ENCODE measurements around the gene KCNMA1.

DNA sequence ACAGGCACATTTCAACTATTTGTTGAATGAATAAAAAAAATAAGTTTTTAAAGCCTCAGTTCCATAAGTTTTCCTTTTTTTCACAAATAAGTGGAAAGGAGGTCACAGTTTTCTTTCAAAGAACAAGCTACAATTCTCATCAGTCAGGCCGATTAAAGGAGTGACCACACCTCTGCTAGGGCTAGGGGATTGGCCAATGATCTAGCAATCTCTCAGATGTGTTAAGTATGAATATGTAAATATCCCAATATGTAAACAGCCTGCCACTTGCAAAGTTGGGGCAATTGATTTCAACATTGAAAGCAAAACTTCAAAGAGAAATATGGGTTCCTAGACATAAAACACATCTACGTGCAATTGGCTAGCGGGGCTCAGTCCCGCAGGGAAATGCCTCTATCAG lies 614.9 kb downstream of the KCNMA1 start:
- TF ChIP-seq, protein P1, sequence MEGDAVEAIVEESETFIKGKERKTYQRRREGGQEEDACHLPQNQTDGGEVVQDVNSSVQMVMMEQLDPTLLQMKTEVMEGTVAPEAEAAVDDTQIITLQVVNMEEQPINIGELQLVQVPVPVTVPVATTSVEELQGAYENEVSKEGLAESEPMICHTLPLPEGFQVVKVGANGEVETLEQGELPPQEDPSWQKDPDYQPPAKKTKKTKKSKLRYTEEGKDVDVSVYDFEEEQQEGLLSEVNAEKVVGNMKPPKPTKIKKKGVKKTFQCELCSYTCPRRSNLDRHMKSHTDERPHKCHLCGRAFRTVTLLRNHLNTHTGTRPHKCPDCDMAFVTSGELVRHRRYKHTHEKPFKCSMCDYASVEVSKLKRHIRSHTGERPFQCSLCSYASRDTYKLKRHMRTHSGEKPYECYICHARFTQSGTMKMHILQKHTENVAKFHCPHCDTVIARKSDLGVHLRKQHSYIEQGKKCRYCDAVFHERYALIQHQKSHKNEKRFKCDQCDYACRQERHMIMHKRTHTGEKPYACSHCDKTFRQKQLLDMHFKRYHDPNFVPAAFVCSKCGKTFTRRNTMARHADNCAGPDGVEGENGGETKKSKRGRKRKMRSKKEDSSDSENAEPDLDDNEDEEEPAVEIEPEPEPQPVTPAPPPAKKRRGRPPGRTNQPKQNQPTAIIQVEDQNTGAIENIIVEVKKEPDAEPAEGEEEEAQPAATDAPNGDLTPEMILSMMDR (IDR thresholded peaks at IDR 0.05), result no peak
- TF ChIP-seq ZFX (IDR thresholded peaks at IDR 0.05; ENCODE audit: borderline replicate concordance), result no peak

Measured in 22Rv1 (cell line).